ENCODE measurements around the gene CCNJ. TPM values are rescaled to one million over a fixed set of nuclear protein-coding genes. Genes with fewer than 3 reads are reported as not detected.

Gene CCNJ
- total RNA-seq, 2 donors from 2014 or later = 24.4 to 25.7 TPM

GRCh38 chr10:96093948-96094347 lies 50.6 kb downstream of the CCNJ start:
- Histone ChIP-seq H3K4me3 (ENCODE audit: low read length) (no peak overlapping the region), H3K27me3 (ENCODE audit: control insufficient read depth, insufficient read depth, low read length, poor library complexity, severe bottlenecking) (no peaks in the 10 kb centered on the region), H3K9ac (ENCODE audit: extremely low read depth, low read length, poor library complexity, severe bottlenecking) (no peak overlapping the region), H3K36me3 (ENCODE audit: control insufficient read depth, insufficient read depth, low read length) (no peaks in the 10 kb centered on the region), H3K27ac (ENCODE audit: low read depth, low read length) (no peak overlapping the region), H3K9me3 (ENCODE audit: control insufficient read depth, low read length) (no peaks in the 10 kb centered on the region), H3K4me1 (ENCODE audit: control insufficient read depth, insufficient read depth, low read length) (no peaks in the 10 kb centered on the region)
- Mint-ChIP-seq H3K27ac (no peak overlapping the region), H3K4me3 (no peak overlapping the region), H3K27me3 (ENCODE audit: insufficient read depth) (peaks cover 5% of the 10 kb centered on the region), H3K4me1 (no peaks in the 10 kb centered on the region), H3K36me3 (ENCODE audit: low read depth) (no peaks in the 10 kb centered on the region), H3K9me3 (no peaks in the 10 kb centered on the region)
- TF ChIP-seq, protein P1, sequence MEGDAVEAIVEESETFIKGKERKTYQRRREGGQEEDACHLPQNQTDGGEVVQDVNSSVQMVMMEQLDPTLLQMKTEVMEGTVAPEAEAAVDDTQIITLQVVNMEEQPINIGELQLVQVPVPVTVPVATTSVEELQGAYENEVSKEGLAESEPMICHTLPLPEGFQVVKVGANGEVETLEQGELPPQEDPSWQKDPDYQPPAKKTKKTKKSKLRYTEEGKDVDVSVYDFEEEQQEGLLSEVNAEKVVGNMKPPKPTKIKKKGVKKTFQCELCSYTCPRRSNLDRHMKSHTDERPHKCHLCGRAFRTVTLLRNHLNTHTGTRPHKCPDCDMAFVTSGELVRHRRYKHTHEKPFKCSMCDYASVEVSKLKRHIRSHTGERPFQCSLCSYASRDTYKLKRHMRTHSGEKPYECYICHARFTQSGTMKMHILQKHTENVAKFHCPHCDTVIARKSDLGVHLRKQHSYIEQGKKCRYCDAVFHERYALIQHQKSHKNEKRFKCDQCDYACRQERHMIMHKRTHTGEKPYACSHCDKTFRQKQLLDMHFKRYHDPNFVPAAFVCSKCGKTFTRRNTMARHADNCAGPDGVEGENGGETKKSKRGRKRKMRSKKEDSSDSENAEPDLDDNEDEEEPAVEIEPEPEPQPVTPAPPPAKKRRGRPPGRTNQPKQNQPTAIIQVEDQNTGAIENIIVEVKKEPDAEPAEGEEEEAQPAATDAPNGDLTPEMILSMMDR (conservative IDR thresholded peaks at IDR 0.05) = no peak
- WGBS, 2 experiments (ENCODE audit: insufficient coverage in 1 of 2, insufficient read length in 1 of 2) = 79 to 91% methylated on average over 2 of the region's 2 CpGs
- DNase-seq = no peak

GRCh38 chr10:96096958-96097357 lies 53.6 kb downstream of the CCNJ start:
- Histone ChIP-seq H3K9ac (ENCODE audit: extremely low read depth, low read length, poor library complexity, severe bottlenecking) (no peak overlapping the region), H3K4me3 (ENCODE audit: low read length) (no peak overlapping the region), H3K27ac (ENCODE audit: low read depth, low read length) (no peak overlapping the region), H3K27me3 (ENCODE audit: control insufficient read depth, insufficient read depth, low read length, poor library complexity, severe bottlenecking) (no peaks in the 10 kb centered on the region), H3K36me3 (ENCODE audit: control insufficient read depth, insufficient read depth, low read length) (no peaks in the 10 kb centered on the region), H3K9me3 (ENCODE audit: control insufficient read depth, low read length) (no peaks in the 10 kb centered on the region), H3K4me1 (ENCODE audit: control insufficient read depth, insufficient read depth, low read length) (no peaks in the 10 kb centered on the region)
- TF ChIP-seq, protein P1 (conservative IDR thresholded peaks at IDR 0.05) = no peak
- no peak for DNase-seq
- Mint-ChIP-seq H3K4me1 (no peaks in the 10 kb centered on the region), H3K9me3 (no peaks in the 10 kb centered on the region), H3K36me3 (ENCODE audit: low read depth) (no peaks in the 10 kb centered on the region), H3K27me3 (ENCODE audit: insufficient read depth) (peaks cover 5% of the 10 kb centered on the region), H3K27ac (no peak overlapping the region), H3K4me3 (no peak overlapping the region)
- 79% methylated on average over 1 of the region's 1 CpG; no CpG with 5 or more reads in 1 of the 2 experiments for WGBS, 2 experiments (ENCODE audit: insufficient coverage in 1 of 2, insufficient read length in 1 of 2)

- Histone ChIP-seq H3K4me1 (ENCODE audit: control insufficient read depth, insufficient read depth, low read length) (no peaks in the 10 kb centered on the region), H3K4me3 (ENCODE audit: low read length) (no peak overlapping the region), H3K9me3 (ENCODE audit: control insufficient read depth, low read length) (no peaks in the 10 kb centered on the region), H3K27ac (ENCODE audit: low read depth, low read length) (no peak overlapping the region), H3K9ac (ENCODE audit: extremely low read depth, low read length, poor library complexity, severe bottlenecking) (no peak overlapping the region), H3K36me3 (ENCODE audit: control insufficient read depth, insufficient read depth, low read length) (no peaks in the 10 kb centered on the region), H3K27me3 (ENCODE audit: control insufficient read depth, insufficient read depth, low read length, poor library complexity, severe bottlenecking) (no peaks in the 10 kb centered on the region)
- DNase-seq = no peak
- no peak overlapping the region for H3K27ac Mint-ChIP-seq
- TF ChIP-seq, protein P1 (conservative IDR thresholded peaks at IDR 0.05) = no peak
- no peaks in the 10 kb centered on the region for H3K4me1 Mint-ChIP-seq
- WGBS, 2 experiments (ENCODE audit: insufficient coverage in 1 of 2, insufficient read length in 1 of 2) = 80 to 95% methylated on average over 2 of the region's 3 CpGs
- no peak overlapping the region for H3K4me3 Mint-ChIP-seq
- peaks cover 5% of the 10 kb centered on the region for H3K27me3 Mint-ChIP-seq (ENCODE audit: insufficient read depth)
- H3K36me3 Mint-ChIP-seq (ENCODE audit: low read depth) = no peaks in the 10 kb centered on the region
- no peaks in the 10 kb centered on the region for H3K9me3 Mint-ChIP-seq
Measured at GRCh38 chr10:96097865-96098264, 54.5 kb downstream of the CCNJ start.

Data from endodermal cell (in vitro differentiated cells).